SU-DHL-6 (cell line): ENCODE data around the gene RASGRF2.
"Not testable (repeated sequence)": the region's sequence is repeated elsewhere in the genome, so short reads cannot be mapped to it uniquely, and the experiment has no call there.

Experiments
- H2AFZ ChIP-seq: fragments of 200-600 bp; sonication (generic); 2 replicates; pipeline ENCODE4 v1.6.1; 2014; ENCODE audit warnings: low read depth, mild to moderate bottlenecking, moderate library complexity, mixed read lengths, antibody characterized with exemption, low read length; ENCODE audit not compliant: severe bottlenecking
- H3F3A ChIP-seq: fragments of 200-600 bp; shearing (Covaris generic); 2 replicates; pipeline ENCODE4 v1.6.0; 2016; ENCODE audit warnings: antibody characterized with exemption, mild to moderate bottlenecking; ENCODE audit not compliant: insufficient read depth
- H3K27ac ChIP-seq: fragments of 200-600 bp; sonication (generic); 2 replicates; pipeline ENCODE4 v1.5.1; 2016; ENCODE audit warnings: low read depth, mild to moderate bottlenecking, low read length, moderate library complexity, mixed read lengths
- H3K27me3 ChIP-seq: fragments of 200-600 bp; sonication (generic), shearing (Covaris generic); 2 replicates; pipeline ENCODE4 v1.6.0; 2014; ENCODE audit warnings: mild to moderate bottlenecking, low read length
- H3K36me3 ChIP-seq: fragments of 200-600 bp; sonication (generic); 2 replicates; pipeline ENCODE4 v1.6.1; 2014; ENCODE audit warnings: mild to moderate bottlenecking, low read length, mixed read lengths
- H3K4me2 ChIP-seq: fragments of 300-600, 200-600 bp; shearing (Covaris generic), sonication (generic); 2 replicates; pipeline ENCODE4 v1.6.0; 2014; ENCODE audit warnings: low read length, low read depth, mild to moderate bottlenecking; ENCODE audit not compliant: poor library complexity, severe bottlenecking
- H3K4me3 ChIP-seq: fragments of 200-600 bp; sonication (generic); 2 replicates; pipeline ENCODE4 v1.5.1; 2014; ENCODE audit warnings: antibody characterized with exemption, low read length, mild to moderate bottlenecking, mixed read lengths; ENCODE audit not compliant: insufficient read depth, poor library complexity, severe bottlenecking
- H3K79me2 ChIP-seq: fragments of 200-600 bp; sonication (generic); 2 replicates; pipeline ENCODE4 v1.6.1; 2014; ENCODE audit warnings: mild to moderate bottlenecking, low read length, moderate library complexity; ENCODE audit not compliant: insufficient read depth
- H3K9ac ChIP-seq: fragments of 200-600 bp; sonication (generic); 2 replicates; pipeline ENCODE4 v1.7.0; 2014; ENCODE audit warnings: mild to moderate bottlenecking, low read length
- H3K9me2 ChIP-seq: fragments of 200-600 bp; sonication (generic); replicated peaks from 2 replicates; pipeline ENCODE4 v1.6.1; 2014; ENCODE audit warnings: low read length; ENCODE audit not compliant: insufficient read depth
- H3K9me3 ChIP-seq: fragments of 200-600 bp; sonication (generic); 2 replicates; pipeline ENCODE4 v1.6.1; 2014; ENCODE audit warnings: low read length, mixed read lengths; ENCODE audit not compliant: insufficient read depth
- H4K20me1 ChIP-seq: fragments of 200-600 bp; sonication (generic); 2 replicates; pipeline ENCODE4 v1.6.1; 2014; ENCODE audit warnings: low read depth, mild to moderate bottlenecking, antibody characterized with exemption, low read length, moderate library complexity, mixed read lengths
- CTCF ChIP-seq: fragments of 200-600 bp; sonication (generic); IDR thresholded peaks from one replicate; pipeline ENCODE4 v1.5.1; 2017; ENCODE audit warnings: antibody characterized with exemption, mild to moderate bottlenecking, low read length, moderate library complexity; ENCODE audit not compliant: insufficient read depth, poor library complexity, severe bottlenecking
- EZH2phosphoT487 ChIP-seq: fragments of 200-600 bp; sonication (generic), shearing (Covaris generic); conservative IDR thresholded peaks from 2 replicates; pipeline ENCODE4 v1.6.1; 2018; ENCODE audit warnings: mild to moderate bottlenecking, antibody characterized with exemption, low read length, moderate library complexity, mixed read lengths

RASGRF2 gene

GRCh38 chr5:81014348-81014747, 54.2 kb downstream of the RASGRF2 start:
- H3K4me3 ChIP-seq: no peak overlapping the region

GRCh38 chr5:81016116-81016515, 56.0 kb downstream of the RASGRF2 start:
- no peaks in the 10 kb centered on the region for H3K9me3 ChIP-seq
- TF ChIP-seq EZH2phosphoT487 (no peak), CTCF (no peak)
- no peaks in the 10 kb centered on the region for H3K79me2 ChIP-seq
- H2AFZ ChIP-seq: no peak overlapping the region
- H3K27ac ChIP-seq: no peak overlapping the region
- H3K36me3 ChIP-seq: no peaks in the 10 kb centered on the region
- H3F3A ChIP-seq: no peaks in the 10 kb centered on the region
- H3K4me3 ChIP-seq: no peak overlapping the region
- no peak overlapping the region for H3K4me2 ChIP-seq
- H3K9ac ChIP-seq: no peak overlapping the region
- no peaks in the 10 kb centered on the region for H3K9me2 ChIP-seq
- H4K20me1 ChIP-seq: no peaks in the 10 kb centered on the region
- no peaks in the 10 kb centered on the region for H3K27me3 ChIP-seq

More at GRCh38 chr5:81014348-81014747, 54.2 kb downstream of the RASGRF2 start:
- no peaks in the 10 kb centered on the region for H3K27me3 ChIP-seq
- no peaks in the 10 kb centered on the region for H3F3A ChIP-seq
- no peaks in the 10 kb centered on the region for H3K9me2 ChIP-seq
- no peak overlapping the region for H3K27ac ChIP-seq
- H3K4me2 ChIP-seq: no peak overlapping the region
- no peak overlapping the region for H2AFZ ChIP-seq
- no peaks in the 10 kb centered on the region for H3K36me3 ChIP-seq
- no peaks in the 10 kb centered on the region for H4K20me1 ChIP-seq
- H3K79me2 ChIP-seq: no peaks in the 10 kb centered on the region
- H3K9ac ChIP-seq: no peak overlapping the region
- H3K9me3 ChIP-seq: no peaks in the 10 kb centered on the region
- no peak for TF ChIP-seq EZH2phosphoT487
- TF ChIP-seq CTCF: no peak

GRCh38 chr5:81017320-81017719, 57.2 kb downstream of the RASGRF2 start:
- H3K27ac ChIP-seq: no peak overlapping the region
- H3K9me3 ChIP-seq: no peaks in the 10 kb centered on the region
- no peaks in the 10 kb centered on the region for H3K27me3 ChIP-seq
- no peak overlapping the region for H3K4me3 ChIP-seq
- no peaks in the 10 kb centered on the region for H4K20me1 ChIP-seq
- no peak for TF ChIP-seq CTCF
- no peak for TF ChIP-seq EZH2phosphoT487
- H3K36me3 ChIP-seq: no peaks in the 10 kb centered on the region
- H3K9me2 ChIP-seq: no peaks in the 10 kb centered on the region
- no peak overlapping the region for H2AFZ ChIP-seq
- H3K9ac ChIP-seq: no peak overlapping the region
- no peak overlapping the region for H3K4me2 ChIP-seq
- H3F3A ChIP-seq: no peaks in the 10 kb centered on the region
- no peaks in the 10 kb centered on the region for H3K79me2 ChIP-seq

GRCh38 chr5:81018608-81019007, 58.4 kb downstream of the RASGRF2 start:
- not testable (repeated sequence) for H3K9ac ChIP-seq, H3K27me3 ChIP-seq, H3F3A ChIP-seq, H3K9me3 ChIP-seq, H3K79me2 ChIP-seq, H3K4me2 ChIP-seq, H3K4me3 ChIP-seq, H3K36me3 ChIP-seq, H2AFZ ChIP-seq, H4K20me1 ChIP-seq, H3K27ac ChIP-seq, H3K9me2 ChIP-seq
